GM21423 (cell line): ENCODE data around the gene RASL10B.

Source experiments
- ATAC-seq: cut with Tn5 transposase; IDR thresholded peaks from one replicate; pipeline ENCODE4 v1.9.1; 2021; ENCODE audit warnings: mild to moderate bottlenecking, moderate library complexity; ENCODE audit not compliant: unreplicated experiment

The RASL10B gene

GRCh38 chr17:35716897-35717465 is 14.5 kb upstream of the RASL10B start:
- ATAC-seq: no peak

- ATAC-seq: no peak
These were observed 14.0 kb upstream of the RASL10B start for GRCh38 chr17:35717475-35717874.

- no peak for ATAC-seq
These were observed 7.7 kb upstream of the RASL10B start for GRCh38 chr17:35723735-35724134.

- no peak for ATAC-seq
These were observed 6.4 kb upstream of the RASL10B start for GRCh38 chr17:35725058-35725457.

- no peak for ATAC-seq
These were observed 5.7 kb upstream of the RASL10B start for GRCh38 chr17:35725802-35726126.

- ATAC-seq: no peak
These were observed 5.1 kb upstream of the RASL10B start for GRCh38 chr17:35726127-35726952.

- ATAC-seq: no peak
These were observed 4.4 kb upstream of the RASL10B start for GRCh38 chr17:35726953-35727460.

- no peak for ATAC-seq
These were observed 3.8 kb upstream of the RASL10B start for GRCh38 chr17:35727635-35728034.

- no peak for ATAC-seq
These were observed 2.9 kb upstream of the RASL10B start for GRCh38 chr17:35728551-35728950.

- no peak for ATAC-seq
These were observed 2.0 kb upstream of the RASL10B start for GRCh38 chr17:35729405-35729833.

GRCh38 chr17:35730400-35731005 is 936 bp upstream of the RASL10B start:
- no peak for ATAC-seq

GRCh38 chr17:35731917-35732805 is 722 bp downstream of the RASL10B start:
- ATAC-seq: no peak

- ATAC-seq: no peak
These were observed 1.3 kb downstream of the RASL10B start for GRCh38 chr17:35732806-35733136.

- no peak for ATAC-seq
These were observed 1.9 kb downstream of the RASL10B start for GRCh38 chr17:35733366-35733765.

GRCh38 chr17:35734396-35734795 is 3.0 kb downstream of the RASL10B start:
- ATAC-seq: no peak

- ATAC-seq: no peak
These were observed 3.8 kb downstream of the RASL10B start for GRCh38 chr17:35735036-35735805.

GRCh38 chr17:35736236-35736635 is 4.8 kb downstream of the RASL10B start:
- ATAC-seq: no peak

- no peak for ATAC-seq
These were observed 7.2 kb downstream of the RASL10B start for GRCh38 chr17:35738519-35739133.

- no peak for ATAC-seq
These were observed 8.8 kb downstream of the RASL10B start for GRCh38 chr17:35740216-35740615.
